Ovary (tissue), 9 donors: ENCODE data around the gene RACK1. TPM values are rescaled to one million over a fixed set of nuclear protein-coding genes. Genes with fewer than 3 reads are reported as not detected.
"Not testable (repeated sequence)": the region's sequence is repeated elsewhere in the genome, so short reads cannot be mapped to it uniquely, and the experiment has no call there.

Experiments used
- DNase-seq, 5 donors: peaks; one replicate each; pipeline ENCODE4 v3.0.0-alpha.2; 2019 to 2020
- H3K27ac ChIP-seq, 2 donors: fragments of 200-600 bp; one replicate each; pipeline versions ENCODE4 v1.5.1 to v1.8.0; 2019 to 2022
- H3K27me3 ChIP-seq: fragments of 200-600 bp; one replicate; pipeline ENCODE4 v1.8.0; 2022
- H3K36me3 ChIP-seq: fragments of 200-600 bp; sonication (generic); one replicate; pipeline ENCODE4 v1.5.1; 2019
- H3K4me1 ChIP-seq: one replicate; pipeline ENCODE4 v1.8.1; 2013; ENCODE audit warnings: mild to moderate bottlenecking, moderate library complexity; ENCODE audit not compliant: insufficient read depth
- H3K4me3 ChIP-seq: fragments of 200-600 bp; sonication (generic); one replicate; pipeline ENCODE4 v1.5.1; 2017
- H3K9me3 ChIP-seq, 2 donors: fragments of 200-600 bp in 1 of 2; sonication (generic) in 1 of 2; one replicate each; pipeline versions ENCODE4 v1.5.1 to v1.8.1; 2013 to 2019; ENCODE audit warnings: mild to moderate bottlenecking in 1 of 2, moderate library complexity in 1 of 2
- EP300 ChIP-seq: sonication (generic); formaldehyde crosslinking; IDR thresholded peaks from one replicate; pipeline ENCODE4 v1.6.1; 2017; ENCODE audit warnings: antibody characterized with exemption
- POLR2A ChIP-seq: fragments of 450-650 bp; IDR thresholded peaks from one replicate; pipeline ENCODE4 v1.6.1; 2017; ENCODE audit warnings: antibody characterized with exemption, mild to moderate bottlenecking, moderate library complexity
- WGBS, 3 donors: extraction: QIAGEN DNeasy Blood & Tissue Kit in 1 of 3; methylation state at CpG; one replicate each; pipeline versions ENCODE4 v1.1.5 to v1.1.7; 2013 to 2017; 5-methylcytosine and 5-hydroxymethylcytosine counted together
- intact Hi-C, 4 donors: fragments of 100-400 bp; cut with DNase I; formaldehyde crosslinking; loops; one replicate each; pipeline versions ENCODE4 v1.11.0 to v1.15.1; 2022 to 2023
- polyA plus RNA-seq, 2 donors: library from polyadenylated mRNA; stranded (reverse); fragments of 200-250 nt in 1 of 2; fragments of 350-450 nt in 1 of 2; fragmentation: Illumina TruSeq in 1 of 2; extraction: RNeasy Lipid Tissue Mini Kit (QIAGEN cat#74804) in 1 of 2; gene quantifications; one replicate each; pipeline ENCODE4 v1.2.3, GENCODE V29; 2013 to 2014
- total RNA-seq, 7 donors: library from RNA; depleted of rRNA in 2 of 7; stranded (reverse); fragments of >200 nt in 2 of 7; fragmentation: NEBNext Ultra II Directional in 3 of 7; extraction: Animal tissue kit (Norgen Biotek cat#: 25700) in 3 of 7; gene quantifications; one replicate each; pipeline versions ENCODE4 v1.1.0 to v1.2.4, GENCODE V29; 2016 to 2023
- TF ChIP-seq, protein P1 (sequence below), 3 donors: fragments of 450-650 bp in 2 of 3; fragments of 200-600 bp in 1 of 3; IDR thresholded peaks; one replicate each; pipeline versions ENCODE4 v1.5.1 to v1.8.0; 2016 to 2022; ENCODE audit warnings: antibody characterized with exemption in 3 of 3, mild to moderate bottlenecking in 1 of 3
- donor health status: DM: no; HTN: no; CAD: no; lungs with moderate emphysema.
- donor health status: DM: no; HTN: no; CAD: no.
- donor health status: Bipolar disorder and iron deficiency.
- donor health status: DM: yes; HTN: yes; CAD: no.
- donor health status: DM: no; HTN: no; CAD: no.
- donor health status: DM: yes; HTN: yes; CAD: no.

Gene RACK1
- total and polyA plus RNA-seq, 9 donors, result 2,570 to 4,895 (median 3,203) TPM

DNA sequence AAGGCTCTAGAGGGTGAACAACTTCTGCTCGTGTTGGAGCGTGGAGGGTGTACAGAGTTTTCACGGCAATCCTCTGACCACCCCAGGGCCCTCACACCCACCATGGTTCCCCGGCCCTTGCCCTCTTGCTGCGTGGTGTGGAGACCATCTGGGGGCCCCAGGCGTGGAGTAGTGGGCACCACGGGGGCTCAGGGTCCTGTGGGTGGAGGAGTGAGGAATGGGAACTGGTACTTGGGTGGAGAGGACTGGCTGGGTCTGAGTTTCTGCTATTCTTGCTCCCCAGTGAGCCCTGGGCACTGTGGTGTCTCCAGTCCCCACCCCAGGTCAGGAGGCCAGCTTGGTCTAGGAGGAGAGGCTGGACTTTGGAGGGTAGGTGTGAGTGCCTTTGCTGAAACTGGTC, 39.2 kb upstream of the RACK1 start:
- no peak for DNase-seq
- no peak overlapping the region for H3K4me3 ChIP-seq
- H3K27ac ChIP-seq, result no peak overlapping the region
- H3K9me3 ChIP-seq, result no peaks in the 10 kb centered on the region
- no peaks in the 10 kb centered on the region for H3K27me3 ChIP-seq
- H3K4me1 ChIP-seq, result no peaks in the 10 kb centered on the region
- TF ChIP-seq EP300 (no peak), POLR2A (no peak)
- 89 to 93% (median 92%) methylated on average over 7 of the region's 7 CpGs for WGBS, 3 donors
- intact Hi-C loops, result no loop called here
- no peaks in the 10 kb centered on the region for H3K36me3 ChIP-seq

DNA sequence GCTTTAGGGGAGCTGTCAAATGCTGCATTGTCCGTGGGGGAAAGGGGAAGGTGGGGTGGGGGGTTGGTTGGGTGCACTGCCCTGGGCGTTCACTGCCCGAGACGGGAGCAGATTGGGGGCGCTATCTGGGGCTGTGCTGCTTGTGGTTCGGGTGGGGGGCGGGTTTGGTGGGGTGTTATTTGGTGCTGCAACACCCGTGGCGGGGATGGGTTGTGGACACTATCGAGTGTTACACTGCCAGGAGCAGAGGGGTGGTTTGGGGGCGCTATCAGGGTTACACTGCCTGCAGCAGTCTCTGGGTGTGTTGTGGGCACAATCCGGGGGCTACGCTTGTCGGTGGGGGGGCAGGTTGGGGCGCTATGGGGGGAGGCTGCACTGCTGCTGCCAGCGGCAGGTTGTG, 38.7 kb upstream of the RACK1 start:
- H3K27me3 ChIP-seq, H3K36me3 ChIP-seq, H3K4me1 ChIP-seq, H3K9me3 ChIP-seq, H3K27ac ChIP-seq, intact Hi-C loops, DNase-seq, H3K4me3 ChIP-seq: not testable (repeated sequence)
- 84 to 88% (median 86%) methylated on average over 10 to 16 of the region's 16 CpGs for WGBS, 3 donors

DNA sequence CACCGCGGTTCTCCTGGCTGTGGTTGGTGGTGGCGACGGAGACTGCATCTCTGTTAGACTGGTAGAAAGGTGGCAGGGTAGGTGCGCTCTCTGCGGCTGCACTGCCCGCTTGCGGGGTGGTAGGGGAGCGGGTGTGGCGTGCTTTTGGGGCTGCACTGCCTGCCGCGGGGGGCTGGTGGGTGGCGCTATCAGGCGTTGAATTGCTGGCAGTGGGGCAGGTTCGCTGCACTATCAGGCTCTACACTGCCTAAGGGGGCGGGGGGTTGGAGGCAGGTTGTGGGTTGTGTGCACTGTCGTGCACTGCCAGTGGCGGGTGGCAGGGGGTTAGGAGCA, 38.2 kb upstream of the RACK1 start:
- intact Hi-C loops, result no loop called here
- TF ChIP-seq, protein P1, sequence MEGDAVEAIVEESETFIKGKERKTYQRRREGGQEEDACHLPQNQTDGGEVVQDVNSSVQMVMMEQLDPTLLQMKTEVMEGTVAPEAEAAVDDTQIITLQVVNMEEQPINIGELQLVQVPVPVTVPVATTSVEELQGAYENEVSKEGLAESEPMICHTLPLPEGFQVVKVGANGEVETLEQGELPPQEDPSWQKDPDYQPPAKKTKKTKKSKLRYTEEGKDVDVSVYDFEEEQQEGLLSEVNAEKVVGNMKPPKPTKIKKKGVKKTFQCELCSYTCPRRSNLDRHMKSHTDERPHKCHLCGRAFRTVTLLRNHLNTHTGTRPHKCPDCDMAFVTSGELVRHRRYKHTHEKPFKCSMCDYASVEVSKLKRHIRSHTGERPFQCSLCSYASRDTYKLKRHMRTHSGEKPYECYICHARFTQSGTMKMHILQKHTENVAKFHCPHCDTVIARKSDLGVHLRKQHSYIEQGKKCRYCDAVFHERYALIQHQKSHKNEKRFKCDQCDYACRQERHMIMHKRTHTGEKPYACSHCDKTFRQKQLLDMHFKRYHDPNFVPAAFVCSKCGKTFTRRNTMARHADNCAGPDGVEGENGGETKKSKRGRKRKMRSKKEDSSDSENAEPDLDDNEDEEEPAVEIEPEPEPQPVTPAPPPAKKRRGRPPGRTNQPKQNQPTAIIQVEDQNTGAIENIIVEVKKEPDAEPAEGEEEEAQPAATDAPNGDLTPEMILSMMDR (IDR thresholded peaks at IDR 0.05), result no peak
- TF ChIP-seq POLR2A, result no peak
- Histone ChIP-seq H3K4me3 (no peak overlapping the region), H3K27ac (no peak overlapping the region), H3K9me3 (no peaks in the 10 kb centered on the region), H3K27me3 (no peaks in the 10 kb centered on the region), H3K36me3 (no peaks in the 10 kb centered on the region), H3K4me1 (no peaks in the 10 kb centered on the region)
- 92 to 94% (median 92%) methylated on average over 17 to 18 of the region's 18 CpGs for WGBS, 3 donors
- no peak for DNase-seq

DNA sequence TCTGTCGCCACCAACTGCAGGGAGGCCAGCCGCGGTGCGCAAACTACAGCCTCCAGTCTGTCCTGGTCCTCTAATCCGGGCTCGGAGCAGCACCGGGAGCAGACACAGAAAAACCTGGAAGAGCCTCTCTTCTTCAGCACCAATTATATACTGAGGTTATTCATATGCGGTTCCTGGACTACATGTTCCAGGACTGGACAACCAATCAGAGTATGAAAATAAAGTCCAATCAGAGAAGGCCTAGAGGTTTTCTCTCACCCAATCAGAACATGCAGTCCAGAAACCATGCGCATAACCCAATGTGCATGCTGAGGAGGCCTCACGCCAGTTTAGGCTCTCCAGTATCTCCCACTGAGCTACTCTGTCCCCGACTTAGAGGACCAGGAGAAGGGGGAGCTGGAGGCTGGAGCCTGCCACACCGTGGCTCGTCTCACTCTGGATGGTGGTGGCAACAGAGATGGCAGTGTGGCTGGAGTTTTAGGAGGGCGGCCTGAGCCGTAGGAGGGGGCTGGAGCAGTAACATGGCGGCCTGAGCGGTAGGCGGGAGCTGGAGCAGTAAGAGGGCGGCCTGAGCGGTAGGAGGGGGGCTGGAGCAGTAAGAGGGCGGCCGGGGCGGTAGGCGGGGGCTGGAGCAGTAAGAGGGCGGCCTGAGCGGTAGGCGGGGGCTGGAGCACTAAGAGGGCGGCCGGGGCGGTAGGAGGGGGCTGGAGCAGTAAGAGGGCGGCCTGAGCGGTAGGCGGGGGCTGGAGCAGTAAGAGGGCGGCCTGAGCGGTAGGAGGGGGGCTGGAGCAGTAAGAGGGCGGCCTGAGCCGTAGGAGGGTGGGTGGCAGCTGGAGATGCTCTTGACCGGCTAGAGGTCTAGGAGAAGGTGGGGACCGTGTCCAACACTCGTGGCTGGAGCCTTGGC, 37.6 kb upstream of the RACK1 start:
- intact Hi-C loops, result no loop called here
- Histone ChIP-seq H3K4me3 (no peak overlapping the region), H3K36me3 (no peaks in the 10 kb centered on the region), H3K27ac (no peak overlapping the region), H3K27me3 (no peaks in the 10 kb centered on the region), H3K4me1 (no peaks in the 10 kb centered on the region), H3K9me3 (no peaks in the 10 kb centered on the region)
- TF ChIP-seq EP300 (no peak), POLR2A (no peak)
- TF ChIP-seq, protein P1 (IDR thresholded peaks at IDR 0.05), result no peak
- 89 to 93% (median 92%) methylated on average over 40 of the region's 40 CpGs for WGBS, 3 donors
- DNase-seq, result no peak

DNA sequence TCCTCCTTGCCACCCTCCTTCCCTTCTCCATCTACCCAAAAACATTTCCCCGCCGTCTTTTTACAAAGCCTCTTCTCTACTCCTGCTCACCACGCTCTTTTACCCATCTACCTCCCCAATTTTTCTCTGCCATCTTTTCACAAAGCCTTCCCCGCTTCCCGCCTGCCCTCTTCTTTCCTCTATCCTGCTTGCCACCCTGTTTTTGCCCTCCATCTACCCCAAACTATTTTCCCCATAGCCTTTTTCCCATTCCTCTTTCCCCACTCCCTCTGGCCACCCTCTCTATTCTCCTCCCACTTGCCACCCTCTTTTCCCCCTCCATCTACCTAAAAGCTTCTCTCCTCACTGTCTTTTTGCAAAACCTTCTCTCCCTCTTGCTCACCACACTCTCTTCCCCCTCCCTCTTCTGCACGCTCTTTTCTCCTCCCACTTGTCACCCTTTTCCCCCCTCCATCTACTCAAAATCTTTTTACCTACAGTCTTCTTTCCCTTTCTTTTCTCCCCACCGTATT, 36.6 kb upstream of the RACK1 start:
- Histone ChIP-seq H3K4me3 (no peak overlapping the region), H3K27ac (no peak overlapping the region), H3K9me3 (no peaks in the 10 kb centered on the region), H3K27me3 (no peaks in the 10 kb centered on the region), H3K36me3 (no peaks in the 10 kb centered on the region), H3K4me1 (no peaks in the 10 kb centered on the region)
- no peak for DNase-seq
- intact Hi-C loops, result no loop called here
- TF ChIP-seq, protein P1 (IDR thresholded peaks at IDR 0.05), result no peak
- TF ChIP-seq POLR2A, result no peak
- no peak for TF ChIP-seq EP300
- 88 to 94% (median 89%) methylated on average over 7 of the region's 7 CpGs for WGBS, 3 donors

DNA sequence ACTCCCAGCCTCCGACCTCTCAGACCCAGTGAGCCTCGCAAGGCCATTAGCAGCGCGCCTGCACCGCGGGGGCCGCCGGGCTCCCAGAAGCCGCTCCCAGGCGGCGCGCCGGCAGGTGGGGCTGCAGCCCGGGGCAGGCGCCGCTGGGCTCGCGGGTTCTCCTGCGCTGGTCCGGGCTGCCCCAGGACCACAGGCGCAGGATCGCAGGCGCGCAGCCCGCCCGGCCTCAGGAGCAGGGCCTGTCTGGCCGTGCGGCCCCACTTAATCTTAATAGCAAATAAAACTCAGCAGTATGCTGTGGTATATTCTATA, 29.7 kb upstream of the RACK1 start:
- H3K36me3 ChIP-seq, H3K27me3 ChIP-seq, DNase-seq, intact Hi-C loops, H3K27ac ChIP-seq, H3K4me3 ChIP-seq, H3K4me1 ChIP-seq, H3K9me3 ChIP-seq: not testable (repeated sequence)
- 69 to 74% (median 73%) methylated on average over 28 of the region's 28 CpGs for WGBS, 3 donors
